ENCODE measurements around the gene HIPK1.

DNA sequence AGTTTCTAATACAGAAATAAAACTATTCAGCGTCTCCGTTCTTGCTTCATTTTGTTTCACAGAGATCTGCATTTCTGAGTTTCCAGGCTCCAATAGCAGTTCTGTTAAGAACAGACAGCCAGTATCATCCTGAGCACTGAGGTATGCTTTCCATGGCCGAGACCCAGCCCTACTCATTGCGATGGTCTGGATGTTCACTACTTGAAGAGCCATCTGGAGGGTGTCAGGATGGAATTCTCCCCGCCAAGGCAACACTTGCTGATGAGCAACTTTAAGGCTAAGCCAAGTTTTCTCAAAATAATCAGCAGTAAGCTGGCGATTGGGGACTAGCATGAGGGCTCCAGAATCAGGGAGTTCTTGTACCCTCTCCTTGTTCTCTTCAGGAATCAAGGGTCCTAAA, 34.0 kb upstream of the HIPK1 start:
- no peak for TF ChIP-seq GATA2 (IDR thresholded peaks at IDR 0.05; ENCODE audit: low read depth, low read length)
- TF ChIP-seq GATA3 (IDR thresholded peaks at IDR 0.05; ENCODE audit: low read depth, low read length): no peak

Measured in SH-SY5Y (cell line).